Hindlimb muscle (tissue), 1 donor: ENCODE data around the gene EFNA5. TPM values are rescaled to one million over a fixed set of nuclear protein-coding genes. Genes with fewer than 3 reads are reported as not detected.

Source experiments
- DNase-seq: peaks from one replicate; pipeline ENCODE4 v3.0.0-alpha.2; 2013
- polyA plus RNA-seq: library from polyadenylated mRNA; unstranded; fragments of 120-200 nt; gene quantifications from one replicate; pipeline ENCODE4 v1.2.1, GENCODE V29; 2013; ENCODE audit not compliant: insufficient read length

Gene EFNA5
- polyA plus RNA-seq, 1 donor, result 4.7 TPM

- DNase-seq, result no peak
Observed at GRCh38 chr5:107424491-107424890, 246.2 kb downstream of the EFNA5 start.

DNA sequence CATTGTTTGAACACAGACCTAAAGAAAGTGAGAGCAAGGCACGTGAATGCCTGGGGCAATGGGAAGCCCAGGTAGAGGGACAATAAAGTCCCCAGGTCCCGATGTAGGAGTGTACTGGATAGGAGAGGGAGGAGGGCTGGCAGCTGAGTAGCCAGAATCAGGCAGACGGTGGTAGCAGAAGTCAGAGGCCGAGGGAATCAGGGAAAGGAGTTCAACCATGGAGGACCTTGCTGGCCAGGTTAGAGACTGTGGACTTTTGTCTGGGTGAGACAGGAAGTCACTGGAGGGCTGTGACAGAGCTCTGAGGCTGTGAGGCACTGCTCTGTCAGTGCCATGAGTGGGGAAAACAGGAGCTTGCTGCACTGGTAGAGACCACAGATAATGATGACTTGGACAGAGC lies 248.2 kb downstream of the EFNA5 start:
- no peak for DNase-seq

- DNase-seq, result no peak
Observed at GRCh38 chr5:107419498-107419897, 251.2 kb downstream of the EFNA5 start.

DNA sequence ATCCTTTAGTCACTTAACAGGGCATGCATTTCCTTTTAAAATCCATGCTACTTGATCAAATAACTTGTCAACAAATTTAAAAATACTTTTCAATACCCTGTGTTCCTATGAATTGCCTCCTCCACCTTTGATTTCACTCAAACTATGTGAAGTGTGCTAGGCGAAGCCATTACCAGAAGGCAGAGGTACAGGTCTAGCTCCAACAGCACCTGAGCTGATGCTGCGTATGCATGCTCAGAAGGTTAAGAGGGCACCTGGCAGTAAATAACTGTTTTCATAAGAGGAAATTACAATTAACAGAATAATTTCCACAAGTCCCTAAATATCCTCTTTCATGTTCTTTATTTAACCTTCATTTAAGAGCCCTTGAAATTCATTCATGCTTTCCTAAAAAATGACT lies 251.8 kb downstream of the EFNA5 start:
- no peak for DNase-seq

DNA sequence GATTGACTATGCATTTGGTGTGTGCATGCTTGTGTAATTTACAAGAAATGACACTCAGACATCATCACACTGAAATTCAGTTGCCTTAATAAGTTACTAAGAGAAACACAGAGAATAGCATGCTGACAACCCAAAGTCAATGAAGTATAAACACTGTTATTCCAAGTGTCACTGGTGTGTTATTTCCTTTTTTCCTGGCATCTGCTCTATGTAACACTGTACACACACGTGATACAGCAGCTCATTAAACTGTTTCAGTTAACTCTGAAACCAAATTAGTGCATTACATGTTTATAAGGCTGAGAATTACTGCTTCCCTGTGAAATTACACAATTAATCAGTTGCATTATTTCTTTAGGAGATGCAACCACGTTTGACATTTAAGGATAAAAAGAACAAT lies 252.7 kb downstream of the EFNA5 start:
- DNase-seq, result no peak

DNA sequence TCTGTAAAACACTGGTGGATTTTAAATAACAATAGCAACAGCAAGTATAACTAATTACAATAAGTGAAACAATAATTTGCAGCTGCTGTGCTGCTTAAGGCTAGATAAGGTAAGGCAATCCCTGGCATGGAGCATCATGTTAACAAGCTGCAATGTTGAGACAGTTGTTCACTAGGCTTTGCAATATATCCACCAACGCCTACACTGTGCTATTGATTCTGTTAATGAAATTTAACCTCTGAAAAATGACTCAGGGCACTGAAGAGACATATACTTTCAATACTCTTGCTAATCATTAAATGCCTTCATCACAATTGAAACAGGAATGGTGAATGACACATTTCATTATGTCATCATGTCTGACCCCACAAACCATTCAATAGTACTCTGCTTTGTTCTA lies 255.0 kb downstream of the EFNA5 start:
- no peak for DNase-seq

GRCh38 chr5:107414802-107415201 lies 255.9 kb downstream of the EFNA5 start:
- no peak for DNase-seq

DNA sequence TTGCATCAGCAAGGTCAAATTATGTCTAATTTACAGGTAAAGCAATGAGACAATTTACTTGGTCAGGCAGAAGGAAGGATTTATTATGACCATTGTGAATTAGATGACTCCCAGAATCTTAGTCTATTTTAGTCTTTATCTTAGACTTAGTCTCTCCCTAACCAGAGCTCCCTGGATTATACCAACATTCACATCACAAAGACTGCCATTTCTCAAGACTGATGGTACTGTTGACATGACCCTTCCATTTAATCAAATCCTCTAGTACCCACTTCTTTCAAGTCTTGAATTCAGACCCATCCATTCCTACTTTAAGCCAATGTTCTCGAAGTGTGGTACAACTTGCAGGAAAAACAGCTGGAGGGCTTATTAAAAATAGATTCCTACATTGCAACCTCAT lies 257.0 kb downstream of the EFNA5 start:
- DNase-seq, result no peak

GRCh38 chr5:107408564-107408963 lies 262.2 kb downstream of the EFNA5 start:
- DNase-seq, result no peak

- DNase-seq, result no peak
Observed at GRCh38 chr5:107407713-107408298, 262.9 kb downstream of the EFNA5 start.

DNA sequence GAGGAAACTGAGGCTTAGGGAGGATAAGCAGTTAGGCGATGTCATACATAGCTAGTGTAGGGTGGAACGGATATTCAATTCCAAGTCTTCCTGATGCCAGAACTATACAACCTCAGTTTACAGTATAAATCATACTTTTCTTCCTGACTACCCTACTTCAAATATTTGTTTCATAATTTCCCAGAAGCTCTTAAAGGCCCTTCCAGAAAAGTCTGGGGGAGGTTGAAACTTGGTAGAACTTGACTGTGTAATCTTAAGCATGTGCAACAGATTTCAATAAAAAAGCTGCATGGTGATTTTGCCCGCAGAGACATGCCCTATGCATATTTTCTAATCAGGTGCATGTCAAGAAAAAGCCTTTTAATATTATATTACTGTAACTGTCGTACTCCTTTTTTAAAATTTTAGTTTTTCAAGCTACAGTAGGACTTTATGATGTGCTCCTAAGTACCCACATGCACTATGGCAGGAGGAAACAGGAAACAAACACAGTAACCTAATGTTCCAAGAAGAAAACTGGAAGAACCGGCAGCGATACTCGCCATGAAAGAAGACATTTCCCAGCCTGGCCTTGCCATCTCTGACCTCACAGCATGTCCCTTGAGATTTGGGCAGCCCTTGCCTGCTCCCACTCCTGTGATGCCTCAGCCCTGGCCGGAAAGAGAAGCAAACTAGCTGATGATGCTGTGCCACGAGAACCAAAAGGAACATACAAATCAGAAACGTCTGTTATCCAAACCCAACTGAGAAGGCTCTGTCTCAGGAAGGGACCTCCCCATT lies 266.0 kb downstream of the EFNA5 start:
- DNase-seq, result no peak

GRCh38 chr5:107403228-107403953 lies 267.3 kb downstream of the EFNA5 start:
- no peak for DNase-seq

GRCh38 chr5:107402434-107403227 lies 268.1 kb downstream of the EFNA5 start:
- no peak for DNase-seq

DNA sequence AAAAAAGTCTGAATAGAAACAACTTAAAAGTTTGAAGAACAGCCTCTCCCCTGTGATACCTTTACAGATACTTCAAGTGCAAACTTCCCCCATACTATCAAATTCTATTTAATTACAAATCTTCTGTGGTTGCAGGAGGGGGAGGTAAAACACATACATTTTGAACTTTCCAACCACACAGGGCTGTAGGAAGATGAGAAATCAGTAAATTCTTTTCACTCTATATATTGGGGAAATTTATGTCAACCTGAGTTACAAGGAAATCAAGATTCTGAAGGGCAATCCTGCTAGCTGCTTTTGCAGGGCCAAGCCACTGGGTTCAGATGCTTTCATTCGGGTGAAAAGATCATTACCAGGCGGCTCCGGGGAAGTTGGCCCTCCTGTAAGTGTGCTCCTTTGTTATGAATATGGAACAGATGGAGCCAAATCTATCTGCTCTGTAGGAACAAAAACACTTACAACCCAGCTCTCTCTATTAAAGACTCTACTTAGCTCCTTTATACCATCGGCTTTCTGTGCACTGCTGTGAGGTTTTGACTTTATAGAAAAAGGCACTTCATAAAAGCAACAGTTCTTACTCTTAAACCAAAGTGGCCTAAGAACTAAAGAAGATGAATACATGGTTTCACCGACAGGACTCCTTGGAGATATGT lies 269.1 kb downstream of the EFNA5 start:
- DNase-seq, result no peak

GRCh38 chr5:107400328-107400727 lies 270.4 kb downstream of the EFNA5 start:
- no peak for DNase-seq

DNA sequence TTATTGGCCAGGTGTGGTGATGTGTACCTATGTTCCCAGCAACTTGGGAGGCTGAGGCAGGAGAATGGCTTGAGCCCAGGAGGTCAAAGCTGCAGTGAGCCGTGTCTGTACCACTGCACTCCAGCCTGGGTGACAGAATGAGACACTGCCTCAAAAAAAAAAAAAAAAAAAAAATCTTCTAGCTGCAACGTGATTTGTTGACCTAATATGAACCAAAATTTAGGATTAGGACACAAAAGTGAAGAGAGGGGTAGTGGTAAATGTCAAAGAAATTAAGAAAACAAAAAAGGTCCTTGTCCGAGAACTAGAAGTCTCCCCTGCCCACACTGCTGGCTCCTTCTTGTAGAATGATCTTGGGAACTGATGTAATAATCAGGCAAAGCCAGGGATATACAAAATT lies 272.0 kb downstream of the EFNA5 start:
- no peak for DNase-seq

GRCh38 chr5:107396351-107396690 lies 274.4 kb downstream of the EFNA5 start:
- DNase-seq, result no peak

GRCh38 chr5:107395632-107396350 lies 274.9 kb downstream of the EFNA5 start:
- no peak for DNase-seq

DNA sequence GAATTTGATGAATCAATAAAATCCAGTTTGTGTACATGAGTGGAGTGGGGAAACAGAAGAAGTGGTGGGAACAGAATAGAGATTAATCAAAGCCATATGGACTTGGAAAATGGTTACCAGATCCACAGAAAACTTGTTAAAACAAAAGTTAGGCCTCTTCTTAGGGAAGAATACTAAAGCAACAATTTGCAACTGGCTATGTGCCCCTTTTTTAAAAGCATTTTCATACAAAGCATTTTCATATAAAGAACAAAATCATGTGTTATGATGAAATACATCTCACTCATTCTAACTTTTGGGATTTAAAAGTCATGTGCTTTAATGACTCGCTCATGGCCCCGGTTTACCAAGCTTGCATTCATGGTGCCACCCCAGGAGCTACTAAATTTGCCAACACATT lies 276.9 kb downstream of the EFNA5 start:
- DNase-seq, result no peak

DNA sequence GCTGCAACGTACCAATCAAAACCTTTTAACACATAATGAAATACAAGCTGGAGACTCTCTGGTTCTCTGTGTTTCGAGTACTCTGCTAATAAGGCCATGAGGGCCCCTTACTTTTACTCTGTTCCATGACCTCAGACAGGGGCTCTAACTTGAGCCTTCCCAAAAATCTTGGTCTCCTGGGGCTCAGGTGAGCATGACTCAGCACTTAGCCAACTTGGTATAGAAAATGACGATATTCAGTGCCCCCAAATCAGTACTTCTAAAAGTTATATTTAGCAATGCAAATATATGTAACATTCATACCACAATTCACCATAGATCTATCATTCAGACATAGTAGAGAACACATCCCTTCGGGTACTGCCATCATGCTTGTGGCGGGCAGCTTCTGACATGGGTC lies 278.9 kb downstream of the EFNA5 start:
- DNase-seq, result no peak

- DNase-seq, result no peak
Observed at GRCh38 chr5:107389775-107390148, 281.0 kb downstream of the EFNA5 start.
